ENCODE data around the gene WDR37.
"Not testable (repeated sequence)": the region's sequence is repeated elsewhere in the genome, so short reads cannot be mapped to it uniquely, and the experiment has no call there.

Gene WDR37

GRCh38 chr10:1153805-1154351, 97.7 kb downstream of the WDR37 start:
- H3K36me3 Mint-ChIP-seq, result no peaks in the 10 kb centered on the region
- no peak overlapping the region for H3K27ac Mint-ChIP-seq
- peaks cover 7% of the 10 kb centered on the region for H3K4me1 Mint-ChIP-seq
- H3K9me3 Mint-ChIP-seq, result no peaks in the 10 kb centered on the region
- peaks cover 1% of the 10 kb centered on the region for H3K27me3 Mint-ChIP-seq
- no peak overlapping the region for H3K4me3 Mint-ChIP-seq

- Mint-ChIP-seq H3K27me3 (peaks cover 1% of the 10 kb centered on the region), H3K4me1 (peaks cover 2% of the 10 kb centered on the region), H3K4me3 (no peak overlapping the region), H3K9me3 (no peaks in the 10 kb centered on the region), H3K27ac (no peak overlapping the region), H3K36me3 (no peaks in the 10 kb centered on the region)
Measured at GRCh38 chr10:1154531-1155295, 98.5 kb downstream of the WDR37 start.

- Mint-ChIP-seq H3K27me3 (peaks cover 1% of the 10 kb centered on the region), H3K4me1 (no peaks in the 10 kb centered on the region), H3K4me3 (no peak overlapping the region), H3K27ac (no peak overlapping the region), H3K9me3 (no peaks in the 10 kb centered on the region), H3K36me3 (no peaks in the 10 kb centered on the region)
Measured at GRCh38 chr10:1155791-1156615, 99.8 kb downstream of the WDR37 start.

- H3K27ac Mint-ChIP-seq, result no peak overlapping the region
- H3K27me3 Mint-ChIP-seq, result peaks cover 1% of the 10 kb centered on the region
- no peak overlapping the region for H3K4me3 Mint-ChIP-seq
- no peaks in the 10 kb centered on the region for H3K36me3 Mint-ChIP-seq
- H3K4me1 Mint-ChIP-seq, result no peaks in the 10 kb centered on the region
- no peaks in the 10 kb centered on the region for H3K9me3 Mint-ChIP-seq
Measured at GRCh38 chr10:1156616-1156886, 100.4 kb downstream of the WDR37 start.

GRCh38 chr10:1156921-1157614, 100.9 kb downstream of the WDR37 start:
- H3K9me3 Mint-ChIP-seq, result no peaks in the 10 kb centered on the region
- H3K36me3 Mint-ChIP-seq, result no peaks in the 10 kb centered on the region
- H3K27me3 Mint-ChIP-seq, result peaks cover 1% of the 10 kb centered on the region
- no peak overlapping the region for H3K4me3 Mint-ChIP-seq
- no peaks in the 10 kb centered on the region for H3K4me1 Mint-ChIP-seq
- no peak overlapping the region for H3K27ac Mint-ChIP-seq

GRCh38 chr10:1157615-1157933, 101.4 kb downstream of the WDR37 start:
- Mint-ChIP-seq H3K4me1 (no peaks in the 10 kb centered on the region), H3K27me3 (peaks cover 1% of the 10 kb centered on the region), H3K36me3 (no peaks in the 10 kb centered on the region), H3K27ac (no peak overlapping the region), H3K9me3 (no peaks in the 10 kb centered on the region), H3K4me3 (no peak overlapping the region)

- Mint-ChIP-seq H3K27ac (no peak overlapping the region), H3K4me3 (no peak overlapping the region), H3K36me3 (no peaks in the 10 kb centered on the region), H3K27me3 (peaks cover 1% of the 10 kb centered on the region), H3K4me1 (no peaks in the 10 kb centered on the region), H3K9me3 (no peaks in the 10 kb centered on the region)
Measured at GRCh38 chr10:1158066-1158465, 101.9 kb downstream of the WDR37 start.

GRCh38 chr10:1158536-1158935, 102.4 kb downstream of the WDR37 start:
- H3K36me3 Mint-ChIP-seq, H3K27ac Mint-ChIP-seq, H3K9me3 Mint-ChIP-seq, H3K27me3 Mint-ChIP-seq, H3K4me3 Mint-ChIP-seq, H3K4me1 Mint-ChIP-seq: not testable (repeated sequence)

GRCh38 chr10:1159131-1160061, 103.2 kb downstream of the WDR37 start:
- Mint-ChIP-seq H3K9me3 (no peaks in the 10 kb centered on the region), H3K27ac (no peak overlapping the region), H3K4me1 (no peaks in the 10 kb centered on the region), H3K27me3 (peaks cover 1% of the 10 kb centered on the region), H3K36me3 (no peaks in the 10 kb centered on the region), H3K4me3 (no peak overlapping the region)

GRCh38 chr10:1160561-1161314, 104.6 kb downstream of the WDR37 start:
- H3K4me1 Mint-ChIP-seq, result no peaks in the 10 kb centered on the region
- H3K36me3 Mint-ChIP-seq, result no peaks in the 10 kb centered on the region
- no peak overlapping the region for H3K4me3 Mint-ChIP-seq
- no peak overlapping the region for H3K27ac Mint-ChIP-seq
- no peaks in the 10 kb centered on the region for H3K9me3 Mint-ChIP-seq
- peaks cover 1% of the 10 kb centered on the region for H3K27me3 Mint-ChIP-seq

GRCh38 chr10:1161315-1161673, 105.1 kb downstream of the WDR37 start:
- not testable (repeated sequence) for H3K36me3 Mint-ChIP-seq, H3K9me3 Mint-ChIP-seq, H3K4me1 Mint-ChIP-seq, H3K4me3 Mint-ChIP-seq, H3K27ac Mint-ChIP-seq, H3K27me3 Mint-ChIP-seq

- Mint-ChIP-seq H3K27me3 (peaks cover 3% of the 10 kb centered on the region), H3K4me1 (no peaks in the 10 kb centered on the region), H3K27ac (no peak overlapping the region), H3K36me3 (peaks cover 2% of the 10 kb centered on the region), H3K4me3 (no peak overlapping the region), H3K9me3 (no peaks in the 10 kb centered on the region)
Measured at GRCh38 chr10:1162481-1163203, 106.5 kb downstream of the WDR37 start.

GRCh38 chr10:1163204-1163660, 107.0 kb downstream of the WDR37 start:
- Mint-ChIP-seq H3K27me3 (peaks cover 3% of the 10 kb centered on the region), H3K4me1 (no peaks in the 10 kb centered on the region), H3K4me3 (no peak overlapping the region), H3K9me3 (no peaks in the 10 kb centered on the region), H3K27ac (no peak overlapping the region), H3K36me3 (peaks cover 2% of the 10 kb centered on the region)

GRCh38 chr10:1163831-1164230, 107.6 kb downstream of the WDR37 start:
- Mint-ChIP-seq H3K27me3 (peaks cover 3% of the 10 kb centered on the region), H3K9me3 (no peaks in the 10 kb centered on the region), H3K36me3 (peaks cover 2% of the 10 kb centered on the region), H3K4me1 (no peaks in the 10 kb centered on the region), H3K4me3 (no peak overlapping the region), H3K27ac (no peak overlapping the region)

Data from activated naive CD4-positive, alpha-beta T cell treated with anti-CD3 and anti-CD28 coated beads, Interleukin-2, amount 50 U/mL, for 24 hours (primary cell).